ENCODE measurements around the gene CH25H. TPM values are rescaled to one million over a fixed set of nuclear protein-coding genes. Genes with fewer than 3 reads are reported as not detected.

The CH25H gene
- total RNA-seq (2022; extraction: Qiagen RNA extraction; ENCODE audit: low read depth): 0.03 to 0.13 TPM (median 0.09 TPM) in 3 of 5 replicates, not detected in the others

GRCh38 chr10:89207181-89207800 lies at the start of gene CH25H:
Gene CH25H (minus strand): TSS chr10:89207317. CDS start chr10:89207292, 25 bp downstream.

GRCh38 chr10:89251409-89252224 lies 44.5 kb upstream of the CH25H start, which contains the start of gene LIPA:
Gene LIPA (minus strand): TSS chr10:89251775. CDS start chr10:89247648, 4,127 bp downstream.

Other genes with a start within 250 kb of the CH25H start
- gene FAS, start 216.5 kb downstream of the CH25H start, total RNA-seq (2022; extraction: Qiagen RNA extraction; ENCODE audit: low read depth): 29.7 to 41.4 TPM (median 30.6 TPM) in 5 replicates
- 41.1 to 60.3 TPM (median 48.1 TPM) in 5 replicates for gene LIPA, start 44.5 kb upstream of the CH25H start, total RNA-seq (2022; extraction: Qiagen RNA extraction; ENCODE audit: low read depth)
- gene IFIT2, start 94.7 kb upstream of the CH25H start, total RNA-seq (2022; extraction: Qiagen RNA extraction; ENCODE audit: low read depth): 2.3 to 4.9 TPM (median 3.1 TPM) in 5 replicates
- 5.0 to 7.7 TPM (median 5.9 TPM) in 5 replicates for gene IFIT3, start 120.7 kb upstream of the CH25H start, total RNA-seq (2022; extraction: Qiagen RNA extraction; ENCODE audit: low read depth)
- gene IFIT1B, start 170.7 kb upstream of the CH25H start, total RNA-seq (2022; extraction: Qiagen RNA extraction; ENCODE audit: low read depth): not detected in 5 replicates
- gene IFIT1, start 185.3 kb upstream of the CH25H start, total RNA-seq (2022; extraction: Qiagen RNA extraction; ENCODE audit: low read depth): 4.4 to 7.2 TPM (median 6.0 TPM) in 5 replicates
- gene IFIT5, start 207.3 kb upstream of the CH25H start, total RNA-seq (2022; extraction: Qiagen RNA extraction; ENCODE audit: low read depth): 7.3 to 11.1 TPM (median 7.9 TPM) in 5 replicates